A549 (cell line): ENCODE measurements around the gene CELF2.

ENCODE experiments used
- CBX2 ChIP-seq: fragments of 200-600 bp; sonication (generic); IDR thresholded peaks from 2 replicates; pipeline ENCODE4 v1.6.1; 2016; ENCODE audit warnings: low read depth, mild to moderate bottlenecking, borderline replicate concordance
- CBX8 ChIP-seq: fragments of 200-600 bp; sonication (generic); IDR thresholded peaks from 2 replicates; pipeline ENCODE4 v1.6.1; 2016
- CEBPB ChIP-seq, 2 experiments: fragments of >200 bp in 1 of 2; sonication (Bioruptor Twin) in 1 of 2; formaldehyde crosslinking in 1 of 2; IDR thresholded peaks; 2 replicates each; pipeline ENCODE4 v1.6.1; 2012 to 2016
- CTCF ChIP-seq: fragments of >200 bp; sonication (Bioruptor Twin); formaldehyde crosslinking; IDR thresholded peaks from 3 replicates; pipeline ENCODE4 v1.5.1; 2016
- ESRRA ChIP-seq: fragments of 150-350 bp; IDR thresholded peaks from 2 replicates; pipeline ENCODE4 v1.6.1; 2014; ENCODE audit warnings: mild to moderate bottlenecking, low read length, borderline replicate concordance
- MAZ ChIP-seq: fragments of 150-350 bp; IDR thresholded peaks from 2 replicates; pipeline ENCODE4 v1.6.1; 2014; ENCODE audit warnings: antibody characterized with exemption, low read depth, low read length, borderline replicate concordance
- MYC ChIP-seq: IDR thresholded peaks from 2 replicates; pipeline ENCODE4 v1.6.1; 2012; ENCODE audit warnings: mild to moderate bottlenecking, inconsistent platforms, low read length, improper control_type of control experiment, borderline replicate concordance
- PBX3 ChIP-seq: IDR thresholded peaks from 2 replicates; pipeline ENCODE4 v1.6.1; 2012
- PHF8 ChIP-seq: fragments of 200-600 bp; sonication (generic); IDR thresholded peaks from 2 replicates; pipeline ENCODE4 v1.6.1; 2016; ENCODE audit warnings: low read depth, mild to moderate bottlenecking, antibody characterized with exemption, moderate library complexity, borderline replicate concordance
- POLR2A ChIP-seq: IDR thresholded peaks from 2 replicates; pipeline ENCODE4 v1.6.1; 2012; ENCODE audit warnings: mild to moderate bottlenecking, low read length
- RARB ChIP-seq: fragments of 250-450 bp; sonication (Bioruptor Pico); IDR thresholded peaks from 2 replicates; pipeline ENCODE4 v1.8.0; 2021; ENCODE audit warnings: mild to moderate bottlenecking, moderate library complexity
- TP53 ChIP-seq: fragments of 250-450 bp; sonication (Bioruptor Pico); IDR thresholded peaks from 2 replicates; pipeline ENCODE4 v1.5.0; 2021; ENCODE audit warnings: mild to moderate bottlenecking, moderate library complexity
- TF ChIP-seq, protein P1 (sequence below): fragments of 200-600 bp; sonication (generic); IDR thresholded peaks from 2 replicates; pipeline ENCODE4 v1.6.1; 2016; ENCODE audit warnings: antibody characterized with exemption, mild to moderate bottlenecking, moderate library complexity
- TF ChIP-seq, protein P2 (sequence below): fragments of 250-450 bp; sonication (Bioruptor Pico); IDR thresholded peaks from 2 replicates; pipeline ENCODE4 v1.5.0; 2021; ENCODE audit warnings: mild to moderate bottlenecking, moderate library complexity, borderline replicate concordance

DNA sequence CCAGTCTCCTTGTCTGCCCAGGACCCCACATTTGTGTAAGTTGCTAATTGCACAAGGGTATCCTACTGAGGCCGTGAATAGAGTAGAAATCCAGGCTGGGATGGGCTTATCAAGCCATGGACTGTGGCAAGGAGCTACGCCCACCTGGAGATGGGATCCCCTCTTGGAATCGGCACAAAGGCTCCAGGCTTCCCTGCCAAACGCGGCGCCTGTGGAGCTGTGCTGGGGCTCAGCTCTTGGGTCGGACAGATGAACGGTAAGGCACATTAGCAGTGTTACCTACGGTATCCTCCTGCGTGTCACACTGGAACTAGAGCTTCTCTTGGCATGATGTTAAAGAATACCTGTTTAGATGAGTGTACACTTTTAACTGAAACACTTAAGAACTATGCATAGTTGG is 196.7 kb downstream of the CELF2 start:
- TF ChIP-seq, protein P1, sequence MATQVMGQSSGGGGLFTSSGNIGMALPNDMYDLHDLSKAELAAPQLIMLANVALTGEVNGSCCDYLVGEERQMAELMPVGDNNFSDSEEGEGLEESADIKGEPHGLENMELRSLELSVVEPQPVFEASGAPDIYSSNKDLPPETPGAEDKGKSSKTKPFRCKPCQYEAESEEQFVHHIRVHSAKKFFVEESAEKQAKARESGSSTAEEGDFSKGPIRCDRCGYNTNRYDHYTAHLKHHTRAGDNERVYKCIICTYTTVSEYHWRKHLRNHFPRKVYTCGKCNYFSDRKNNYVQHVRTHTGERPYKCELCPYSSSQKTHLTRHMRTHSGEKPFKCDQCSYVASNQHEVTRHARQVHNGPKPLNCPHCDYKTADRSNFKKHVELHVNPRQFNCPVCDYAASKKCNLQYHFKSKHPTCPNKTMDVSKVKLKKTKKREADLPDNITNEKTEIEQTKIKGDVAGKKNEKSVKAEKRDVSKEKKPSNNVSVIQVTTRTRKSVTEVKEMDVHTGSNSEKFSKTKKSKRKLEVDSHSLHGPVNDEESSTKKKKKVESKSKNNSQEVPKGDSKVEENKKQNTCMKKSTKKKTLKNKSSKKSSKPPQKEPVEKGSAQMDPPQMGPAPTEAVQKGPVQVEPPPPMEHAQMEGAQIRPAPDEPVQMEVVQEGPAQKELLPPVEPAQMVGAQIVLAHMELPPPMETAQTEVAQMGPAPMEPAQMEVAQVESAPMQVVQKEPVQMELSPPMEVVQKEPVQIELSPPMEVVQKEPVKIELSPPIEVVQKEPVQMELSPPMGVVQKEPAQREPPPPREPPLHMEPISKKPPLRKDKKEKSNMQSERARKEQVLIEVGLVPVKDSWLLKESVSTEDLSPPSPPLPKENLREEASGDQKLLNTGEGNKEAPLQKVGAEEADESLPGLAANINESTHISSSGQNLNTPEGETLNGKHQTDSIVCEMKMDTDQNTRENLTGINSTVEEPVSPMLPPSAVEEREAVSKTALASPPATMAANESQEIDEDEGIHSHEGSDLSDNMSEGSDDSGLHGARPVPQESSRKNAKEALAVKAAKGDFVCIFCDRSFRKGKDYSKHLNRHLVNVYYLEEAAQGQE: no peak
- TF ChIP-seq CEBPB (IDR thresholded peaks at IDR 0.05) (no peak), PBX3 (no peak), POLR2A (no peak), TP53 (CRISPR knock-in tag) (no peak), CTCF (no peak), MYC (no peak), ESRRA (no peak), MAZ (no peak), CBX8 (no peak), PHF8 (no peak), RARB (CRISPR knock-in tag) (no peak), CBX2 (no peak)
- TF ChIP-seq, protein P2, sequence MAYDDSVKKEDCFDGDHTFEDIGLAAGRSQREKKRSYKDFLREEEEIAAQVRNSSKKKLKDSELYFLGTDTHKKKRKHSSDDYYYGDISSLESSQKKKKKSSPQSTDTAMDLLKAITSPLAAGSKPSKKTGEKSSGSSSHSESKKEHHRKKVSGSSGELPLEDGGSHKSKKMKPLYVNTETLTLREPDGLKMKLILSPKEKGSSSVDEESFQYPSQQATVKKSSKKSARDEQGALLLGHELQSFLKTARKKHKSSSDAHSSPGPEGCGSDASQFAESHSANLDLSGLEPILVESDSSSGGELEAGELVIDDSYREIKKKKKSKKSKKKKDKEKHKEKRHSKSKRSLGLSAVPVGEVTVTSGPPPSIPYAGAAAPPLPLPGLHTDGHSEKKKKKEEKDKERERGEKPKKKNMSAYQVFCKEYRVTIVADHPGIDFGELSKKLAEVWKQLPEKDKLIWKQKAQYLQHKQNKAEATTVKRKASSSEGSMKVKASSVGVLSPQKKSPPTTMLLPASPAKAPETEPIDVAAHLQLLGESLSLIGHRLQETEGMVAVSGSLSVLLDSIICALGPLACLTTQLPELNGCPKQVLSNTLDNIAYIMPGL (CRISPR knock-in tag): no peak
